ENCODE measurements around the gene SPATA9. TPM values are rescaled to one million over a fixed set of nuclear protein-coding genes. Genes with fewer than 3 reads are reported as not detected.
A peak's percentile ranks its signal among the peaks of the same experiment; 100 is the strongest.

Gene SPATA9
- total and polyA plus RNA-seq, 9 of the 15 experiments (the other 6 are each of a cell fraction or from before 2014, with no cell fraction given): 0.16 to 5.5 (median 0.39) TPM; not detected in 3

DNA sequence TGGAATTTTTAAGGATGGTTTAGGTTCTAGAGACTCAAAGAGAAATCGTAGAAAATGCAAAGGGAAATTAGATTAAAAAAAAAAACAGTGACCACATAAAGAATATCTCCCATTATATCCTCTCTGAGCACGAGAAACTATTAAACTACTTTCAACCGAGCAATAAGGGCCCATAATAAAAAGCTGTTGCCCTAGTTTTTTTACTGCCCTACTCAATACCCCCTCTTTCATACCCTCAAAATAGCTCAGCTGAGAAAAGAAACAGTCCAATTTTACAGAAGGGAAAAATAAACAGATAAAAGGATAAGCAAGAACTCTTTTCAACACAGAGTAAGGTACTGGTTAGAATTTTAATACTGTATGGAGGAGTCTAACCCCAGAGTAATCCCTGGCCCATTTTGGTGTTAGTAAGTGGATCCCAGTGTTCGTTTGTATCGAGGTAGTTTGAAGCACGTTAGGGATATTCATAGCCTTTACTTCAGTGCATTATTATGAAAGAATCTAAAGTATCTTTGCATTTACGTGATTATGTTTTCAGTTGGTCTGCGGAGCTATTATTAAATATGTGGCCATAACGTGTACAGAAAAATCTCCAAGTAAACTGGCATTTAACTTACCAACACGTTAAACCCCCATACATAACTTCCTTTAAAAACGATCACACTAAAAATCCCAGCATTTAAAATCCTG is 47.4 kb upstream of the SPATA9 start:
- peak; percentile 1; the same call in 2 of the 3 replicates for ATAC-seq
- intact Hi-C loops (cut with micrococcal nuclease): loop anchor here (1.0 to 5.0 kb wide), 3 partner anchors 18 to 112 kb away; no protein-coding TSS in a partner anchor
- TF ChIP-seq RFX1 (IDR thresholded peaks at IDR 0.05) (0 out of 2 replicates have a peak, but pooled peaks have one; percentile 15), MECOM (CRISPR knock-in tag; IDR thresholded peaks at IDR 0.05) (0 out of 2 replicates have a peak, but pooled peaks have one; percentile 9), CSDE1 (IDR thresholded peaks at IDR 0.05) (0 out of 4 replicates have a peak, but pooled peaks of 1 of the 2 experiments have one; percentile 49), ELF4 (CRISPR knock-in tag; IDR thresholded peaks at IDR 0.05) (peak; percentile 62; the same call in 1 of the 2 replicates), BRD4 (IDR thresholded peaks at IDR 0.05) (peak; percentile 70), MLLT1 (IDR thresholded peaks at IDR 0.05) (peak; percentile 31 to 80; a peak in 3 of 4 replicates), KHSRP (IDR thresholded peaks at IDR 0.05) (0 out of 2 replicates have a peak, but pooled peaks have one; percentile 5), NCOA2 (IDR thresholded peaks at IDR 0.05; ENCODE audit: partially characterized antibody in 2 of 2) (peak in 1 of 2 experiments; percentile 53), POLR2AphosphoS5 (IDR thresholded peaks at IDR 0.05; ENCODE audit: control insufficient read depth, insufficient read depth, low read depth, low read length) (peak; percentile 50), PHF20 (IDR thresholded peaks at IDR 0.05; ENCODE audit: partially characterized antibody) (no peak)
- TF ChIP-seq, protein P1, sequence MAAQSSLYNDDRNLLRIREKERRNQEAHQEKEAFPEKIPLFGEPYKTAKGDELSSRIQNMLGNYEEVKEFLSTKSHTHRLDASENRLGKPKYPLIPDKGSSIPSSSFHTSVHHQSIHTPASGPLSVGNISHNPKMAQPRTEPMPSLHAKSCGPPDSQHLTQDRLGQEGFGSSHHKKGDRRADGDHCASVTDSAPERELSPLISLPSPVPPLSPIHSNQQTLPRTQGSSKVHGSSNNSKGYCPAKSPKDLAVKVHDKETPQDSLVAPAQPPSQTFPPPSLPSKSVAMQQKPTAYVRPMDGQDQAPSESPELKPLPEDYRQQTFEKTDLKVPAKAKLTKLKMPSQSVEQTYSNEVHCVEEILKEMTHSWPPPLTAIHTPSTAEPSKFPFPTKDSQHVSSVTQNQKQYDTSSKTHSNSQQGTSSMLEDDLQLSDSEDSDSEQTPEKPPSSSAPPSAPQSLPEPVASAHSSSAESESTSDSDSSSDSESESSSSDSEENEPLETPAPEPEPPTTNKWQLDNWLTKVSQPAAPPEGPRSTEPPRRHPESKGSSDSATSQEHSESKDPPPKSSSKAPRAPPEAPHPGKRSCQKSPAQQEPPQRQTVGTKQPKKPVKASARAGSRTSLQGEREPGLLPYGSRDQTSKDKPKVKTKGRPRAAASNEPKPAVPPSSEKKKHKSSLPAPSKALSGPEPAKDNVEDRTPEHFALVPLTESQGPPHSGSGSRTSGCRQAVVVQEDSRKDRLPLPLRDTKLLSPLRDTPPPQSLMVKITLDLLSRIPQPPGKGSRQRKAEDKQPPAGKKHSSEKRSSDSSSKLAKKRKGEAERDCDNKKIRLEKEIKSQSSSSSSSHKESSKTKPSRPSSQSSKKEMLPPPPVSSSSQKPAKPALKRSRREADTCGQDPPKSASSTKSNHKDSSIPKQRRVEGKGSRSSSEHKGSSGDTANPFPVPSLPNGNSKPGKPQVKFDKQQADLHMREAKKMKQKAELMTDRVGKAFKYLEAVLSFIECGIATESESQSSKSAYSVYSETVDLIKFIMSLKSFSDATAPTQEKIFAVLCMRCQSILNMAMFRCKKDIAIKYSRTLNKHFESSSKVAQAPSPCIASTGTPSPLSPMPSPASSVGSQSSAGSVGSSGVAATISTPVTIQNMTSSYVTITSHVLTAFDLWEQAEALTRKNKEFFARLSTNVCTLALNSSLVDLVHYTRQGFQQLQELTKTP (IDR thresholded peaks at IDR 0.05; ENCODE audit: low read depth in 1 of 2, partially characterized antibody in 2 of 2): peak; percentile 3 to 8
- TF ChIP-seq, protein P2, sequence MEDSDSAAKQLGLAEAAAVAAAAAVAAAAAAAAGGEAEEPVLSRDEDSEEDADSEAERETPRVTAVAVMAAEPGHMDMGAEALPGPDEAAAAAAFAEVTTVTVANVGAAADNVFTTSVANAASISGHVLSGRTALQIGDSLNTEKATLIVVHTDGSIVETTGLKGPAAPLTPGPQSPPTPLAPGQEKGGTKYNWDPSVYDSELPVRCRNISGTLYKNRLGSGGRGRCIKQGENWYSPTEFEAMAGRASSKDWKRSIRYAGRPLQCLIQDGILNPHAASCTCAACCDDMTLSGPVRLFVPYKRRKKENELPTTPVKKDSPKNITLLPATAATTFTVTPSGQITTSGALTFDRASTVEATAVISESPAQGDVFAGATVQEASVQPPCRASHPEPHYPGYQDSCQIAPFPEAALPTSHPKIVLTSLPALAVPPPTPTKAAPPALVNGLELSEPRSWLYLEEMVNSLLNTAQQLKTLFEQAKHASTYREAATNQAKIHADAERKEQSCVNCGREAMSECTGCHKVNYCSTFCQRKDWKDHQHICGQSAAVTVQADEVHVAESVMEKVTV (CRISPR knock-in tag; IDR thresholded peaks at IDR 0.05): no peak

More for the DNA sequence above, 47.4 kb upstream of the SPATA9 start:
- DNase-seq (ENCODE audit: extremely low read depth in 1 of 4, low spot score in 3 of 4): no peak
- peak overlapping the region; percentile 46 to 92; a peak in 3 of 4 replicates for H3K9ac ChIP-seq (ENCODE audit: insufficient read depth in 1 of 2, low read depth in 2 of 2, low read length in 2 of 2)
- WGBS (ENCODE audit: insufficient coverage, low coverage, missing lambda C conversion rate): 2% methylated on average over 11 of the region's 11 CpGs
- no peaks in the 10 kb centered on the region for H4K20me1 ChIP-seq (replicated peaks; ENCODE audit: control insufficient read depth, insufficient read depth, low read length)
- H3K79me2 ChIP-seq (ENCODE audit: control insufficient read depth, insufficient read depth, low read length): peaks cover 58% of the 10 kb centered on the region
- no peak for FAIRE-seq
- in situ Hi-C loops (cut with MboI): no loop called here
- H3K27me3 ChIP-seq (ENCODE audit: control insufficient read depth in 2 of 2, insufficient read depth in 2 of 2, low read length in 2 of 2): no peaks in the 10 kb centered on the region; a peak in 1 of 5 replicates
- H3K4me1 ChIP-seq (replicated peaks in 1 of 2; ENCODE audit: control insufficient read depth in 2 of 2, insufficient read depth in 2 of 2, low read length in 2 of 2): peaks cover 37% of the 10 kb centered on the region in 2 experiments
- H3K9me3 ChIP-seq (replicated peaks; ENCODE audit: control insufficient read depth, insufficient read depth, low read depth, low read length): no peaks in the 10 kb centered on the region
- peak overlapping the region; percentile 81 for H3K4me3 ChIP-seq
- H3K9me1 ChIP-seq (ENCODE audit: control insufficient read depth, insufficient read depth, low read length): no peaks in the 10 kb centered on the region
- peaks cover 29% of the 10 kb centered on the region for H3K36me3 ChIP-seq (ENCODE audit: control insufficient read depth, insufficient read depth, low read length)
- ChIA-PET CTCF (ENCODE audit: low intra/inter-chr PET ratio) (no interaction called here), POLR2A (interaction anchor here (0.7 to 3.8 kb wide), 25 partner anchors 8 to 235 kb away, joined by 3 to 50 read pairs (median 5); partner anchors contain the start of gene RFESD)
- TSS peak; percentile 69 for BruUV-seq (replicated peaks)
- peak overlapping the region; percentile 96 for H3K4me2 ChIP-seq (ENCODE audit: insufficient read depth, low read length)
- H2AFZ ChIP-seq (ENCODE audit: low read depth, low read length): no peak overlapping the region
- peak overlapping the region; percentile 85 for H3K27ac ChIP-seq (ENCODE audit: extremely low read depth, low read depth, low read length)
